Neural cell (in vitro differentiated cells): ENCODE measurements around the gene VWC2. TPM values are rescaled to one million over a fixed set of nuclear protein-coding genes. Genes with fewer than 3 reads are reported as not detected.

Source experiments
- H2AFZ ChIP-seq: fragments of 200-600, 300-800 bp; sonication (generic), shearing (Covaris generic); 2 replicates; pipeline ENCODE4 v1.6.0; 2014; ENCODE audit warnings: low read depth, mild to moderate bottlenecking, antibody characterized with exemption, low read length, moderate library complexity
- H3F3A ChIP-seq: fragments of 200-600 bp; shearing (Covaris generic); 2 replicates; pipeline ENCODE4 v1.6.1; 2016; ENCODE audit warnings: mild to moderate bottlenecking, moderate library complexity, mixed read lengths, antibody characterized with exemption, low read length; ENCODE audit not compliant: insufficient read depth, poor library complexity, severe bottlenecking
- H3K27ac ChIP-seq: fragments of 200-600, 300-800 bp; sonication (generic), shearing (Covaris generic); 2 replicates; pipeline ENCODE4 v1.5.1; 2014; ENCODE audit warnings: mild to moderate bottlenecking, low read length, moderate library complexity
- H3K27me3 ChIP-seq: fragments of 300-800, 200-600 bp; sonication (generic), shearing (Covaris generic); 2 replicates; pipeline ENCODE4 v1.6.0; 2014; ENCODE audit warnings: mild to moderate bottlenecking, low read depth, low read length, moderate library complexity; ENCODE audit not compliant: insufficient read depth
- H3K36me3 ChIP-seq: fragments of 300-800, 200-600 bp; sonication (generic), shearing (Covaris generic); 2 replicates; pipeline ENCODE4 v1.5.1; 2014; ENCODE audit warnings: mild to moderate bottlenecking, antibody characterized with exemption, low read length, moderate library complexity; ENCODE audit not compliant: insufficient read depth
- H3K4me2 ChIP-seq: fragments of 300-800, 200-600 bp; sonication (generic), shearing (Covaris generic); 2 replicates; pipeline ENCODE4 v1.6.0; 2014; ENCODE audit warnings: mild to moderate bottlenecking, low read length
- H3K4me3 ChIP-seq: fragments of 300-800, 200-600 bp; sonication (generic), shearing (Covaris generic); 2 replicates; pipeline ENCODE4 v1.5.1; 2014; ENCODE audit warnings: mild to moderate bottlenecking, low read length, moderate library complexity
- H3K79me2 ChIP-seq: fragments of 200-600 bp; shearing (Covaris generic); replicated peaks from 2 replicates; pipeline ENCODE4 v1.6.0; 2014; ENCODE audit warnings: mild to moderate bottlenecking, low read length, moderate library complexity; ENCODE audit not compliant: insufficient read depth
- H3K9ac ChIP-seq: fragments of 300-800, 200-600 bp; sonication (generic), shearing (Covaris generic); 2 replicates; pipeline ENCODE4 v1.6.1; 2016; ENCODE audit warnings: mild to moderate bottlenecking, low read length, mixed read lengths
- H3K9me2 ChIP-seq: fragments of 200-600 bp; shearing (Covaris generic); 2 replicates; pipeline ENCODE4 v1.6.1; 2016; ENCODE audit warnings: mild to moderate bottlenecking, low read length, mixed read lengths; ENCODE audit not compliant: insufficient read depth
- H3K9me3 ChIP-seq: fragments of 200-600, 300-800 bp; sonication (generic), shearing (Covaris generic); 2 replicates; pipeline ENCODE4 v1.6.1; 2016; ENCODE audit warnings: mild to moderate bottlenecking, mixed run types, low read length, moderate library complexity, mixed read lengths
- H4K20me1 ChIP-seq: fragments of 200-600 bp; shearing (Covaris generic); 2 replicates; pipeline ENCODE4 v1.6.1; 2016; ENCODE audit warnings: mild to moderate bottlenecking, mixed run types; ENCODE audit not compliant: insufficient read depth
- CTCF ChIP-seq: fragments of 450-650 bp; IDR thresholded peaks from 2 replicates; pipeline ENCODE4 v1.5.1; 2014; ENCODE audit warnings: antibody characterized with exemption, mild to moderate bottlenecking, moderate library complexity; ENCODE audit not compliant: poor library complexity, severe bottlenecking
- EP300 ChIP-seq: fragments of 450-650 bp; conservative IDR thresholded peaks from 2 replicates; pipeline ENCODE4 v1.6.1; 2014; ENCODE audit warnings: antibody characterized with exemption, mild to moderate bottlenecking, moderate library complexity; ENCODE audit not compliant: poor library complexity, severe bottlenecking
- EZH2 ChIP-seq: fragments of 200-600, 300-800 bp; shearing (Covaris generic), sonication (generic); IDR thresholded peaks from 2 replicates; pipeline ENCODE4 v1.6.1; 2014; ENCODE audit warnings: antibody characterized with exemption, low read length, borderline replicate concordance, mild to moderate bottlenecking; ENCODE audit not compliant: insufficient read depth, poor library complexity, severe bottlenecking
- MXI1 ChIP-seq: fragments of 450-650 bp; conservative IDR thresholded peaks from 2 replicates; pipeline ENCODE4 v1.6.1; 2014; ENCODE audit warnings: antibody characterized with exemption, mild to moderate bottlenecking; ENCODE audit not compliant: poor library complexity, severe bottlenecking
- POLR2AphosphoS5 ChIP-seq: IDR thresholded peaks from 2 replicates; pipeline ENCODE4 v1.6.1; 2012
- RAD21 ChIP-seq: fragments of 450-650 bp; conservative IDR thresholded peaks from 2 replicates; pipeline ENCODE4 v1.6.1; 2014; ENCODE audit warnings: antibody characterized with exemption, mild to moderate bottlenecking, moderate library complexity
- REST ChIP-seq: IDR thresholded peaks from 2 replicates; pipeline ENCODE4 v1.6.1; 2012; ENCODE audit warnings: borderline replicate concordance
- SMC3 ChIP-seq: fragments of 450-650 bp; conservative IDR thresholded peaks from 2 replicates; pipeline ENCODE4 v1.6.1; 2014; ENCODE audit warnings: antibody characterized with exemption, mild to moderate bottlenecking, moderate library complexity; ENCODE audit not compliant: poor library complexity
- TAF1 ChIP-seq: IDR thresholded peaks from 2 replicates; pipeline ENCODE4 v1.6.1; 2012; ENCODE audit warnings: low read depth
- polyA plus RNA-seq: library from polyadenylated mRNA; depleted of rRNA; stranded (reverse); fragments of >200 nt; gene quantifications from 2 replicates; pipeline ENCODE4 v1.2.3, GENCODE V29; 2014

VWC2 gene
- polyA plus RNA-seq, 1 donor from 2014 or later, result 4.6 TPM

GRCh38 chr7:49937608-49938007 lies 164.2 kb downstream of the VWC2 start:
- Histone ChIP-seq H3K9ac (no peak overlapping the region), H3K4me3 (no peak overlapping the region), H3K9me3 (no peaks in the 10 kb centered on the region), H3K9me2 (no peaks in the 10 kb centered on the region), H3K27me3 (no peaks in the 10 kb centered on the region), H3K27ac (no peak overlapping the region), H3K4me2 (no peak overlapping the region), H3K79me2 (no peaks in the 10 kb centered on the region), H3K36me3 (no peaks in the 10 kb centered on the region), H4K20me1 (no peaks in the 10 kb centered on the region), H3F3A (no peaks in the 10 kb centered on the region), H2AFZ (no peak overlapping the region)
- TF ChIP-seq CTCF, result no peak
- no peak for TF ChIP-seq TAF1
- no peak for TF ChIP-seq REST
- TF ChIP-seq SMC3, result no peak
- no peak for TF ChIP-seq POLR2AphosphoS5
- no peak for TF ChIP-seq MXI1
- no peak for TF ChIP-seq RAD21
- no peak for TF ChIP-seq EP300
- no peak for TF ChIP-seq EZH2
